IMR-90 (cell line): Measurements from ENCODE around the gene COL2A1. TPM values are rescaled to one million over a fixed set of nuclear protein-coding genes. Genes with fewer than 3 reads are reported as not detected.

Experiments used
- ATAC-seq: fragments of 200-7000 bp; cut with Tn5 transposase; 2 replicates; pipeline ENCODE4 v1.9.1; 2020; ENCODE audit warnings: low read depth, mild to moderate bottlenecking, moderate library complexity
- BruUV-seq: library from RNA; stranded (reverse); fragments of 400-500 nt; replicated peaks from 2 replicates; lab custom pipeline; 2021; lab: Mats Ljungman, UMichigan
- CTCF ChIA-PET: fragments of 300-600 bp; formaldehyde crosslinking; extraction: SDS; loops from one replicate; lab custom pipeline; 2021; ENCODE audit warnings: antibody characterized with exemption; lab: Yijun Ruan, JAX
- POLR2A ChIA-PET: fragments of 300-600 bp; sonication (Branson Sonifier 250); formaldehyde crosslinking; loops from one replicate; lab custom pipeline; 2022; ENCODE audit warnings: antibody characterized with exemption; ENCODE audit not compliant: unreplicated experiment; lab: Charles Lee
- DNase-seq: peaks from one replicate; pipeline ENCODE4 v3.0.0; 2013
- H2AFZ ChIP-seq: replicated peaks from 2 replicates; pipeline ENCODE3; 2013; ENCODE audit warnings: low read length, mild to moderate bottlenecking; ENCODE audit not compliant: poor library complexity
- H2AK5ac ChIP-seq: 2 replicates; pipeline ENCODE4 v1.6.1; 2013; ENCODE audit warnings: low read depth, low read length, inconsistent platforms
- H2AK9ac ChIP-seq: replicated peaks from 2 replicates; pipeline ENCODE3; 2013; ENCODE audit warnings: mild to moderate bottlenecking, low read depth, low read length, moderate library complexity; ENCODE audit not compliant: poor library complexity
- H2BK120ac ChIP-seq: 2 replicates; pipeline ENCODE4 v1.6.1; 2013; ENCODE audit warnings: low read depth, low read length, inconsistent platforms
- H2BK15ac ChIP-seq: 3 replicates; pipeline ENCODE4 v1.6.1; 2013; ENCODE audit warnings: low read depth, low read length, inconsistent platforms
- H2BK20ac ChIP-seq: 2 replicates; pipeline ENCODE4 v1.6.1; 2013; ENCODE audit warnings: low read depth, mild to moderate bottlenecking, inconsistent platforms, low read length, moderate library complexity
- H2BK5ac ChIP-seq: 2 replicates; pipeline ENCODE4 v1.6.1; 2013; ENCODE audit warnings: mild to moderate bottlenecking, low read depth, low read length, inconsistent platforms; ENCODE audit not compliant: poor library complexity, severe bottlenecking
- H3K14ac ChIP-seq: replicated peaks from 2 replicates; pipeline ENCODE4 v1.6.1; 2013; ENCODE audit warnings: low read depth, low read length, inconsistent platforms
- H3K18ac ChIP-seq: 2 replicates; pipeline ENCODE4 v1.6.1; 2013; ENCODE audit warnings: low read depth, low read length, control low read depth
- H3K23ac ChIP-seq: 2 replicates; pipeline ENCODE4 v1.6.1; 2013; ENCODE audit warnings: low read depth, low read length, inconsistent platforms
- H3K27ac ChIP-seq: 2 replicates; pipeline ENCODE4 v1.5.1; 2013; ENCODE audit warnings: mild to moderate bottlenecking, control low read depth, low read length; ENCODE audit not compliant: insufficient read depth
- H3K27me3 ChIP-seq: 2 replicates; pipeline ENCODE4 v1.6.1; 2013; ENCODE audit warnings: low read length; ENCODE audit not compliant: control insufficient read depth, insufficient read depth
- H3K36me3 ChIP-seq: 2 replicates; pipeline ENCODE4 v1.6.1; 2013; ENCODE audit warnings: low read length, mixed read lengths; ENCODE audit not compliant: control insufficient read depth, insufficient read depth
- H3K4ac ChIP-seq: 2 replicates; pipeline ENCODE4 v1.6.1; 2013; ENCODE audit warnings: low read depth, low read length, inconsistent platforms
- H3K4me1 ChIP-seq: 2 replicates; pipeline ENCODE4 v1.6.1; 2013; ENCODE audit warnings: low read length, mixed read lengths; ENCODE audit not compliant: control insufficient read depth, insufficient read depth
- H3K4me2 ChIP-seq: 2 replicates; pipeline ENCODE4 v1.6.1; 2013; ENCODE audit warnings: low read depth, mild to moderate bottlenecking, control low read depth, low read length, moderate library complexity
- H3K4me3 ChIP-seq: 2 replicates; pipeline ENCODE4 v1.5.1; 2013; ENCODE audit warnings: low read depth, mild to moderate bottlenecking, control low read depth, low read length, moderate library complexity; ENCODE audit not compliant: insufficient read depth
- H3K56ac ChIP-seq: 2 replicates; pipeline ENCODE4 v1.6.1; 2013; ENCODE audit warnings: low read length, inconsistent platforms; ENCODE audit not compliant: insufficient read depth; ENCODE audit errors: extremely low read depth
- H3K79me1 ChIP-seq, 2 experiments: 2 replicates each; pipeline ENCODE4 v1.6.1; 2013; ENCODE audit warnings: low read length in 2 of 2, inconsistent platforms in 1 of 2, low read depth in 1 of 2
- H3K9ac ChIP-seq: 2 replicates; pipeline ENCODE4 v1.6.1; 2013; ENCODE audit warnings: low read depth, low read length, control low read depth
- H3K9me1 ChIP-seq: 2 replicates; pipeline ENCODE4 v1.6.1; 2013; ENCODE audit warnings: low read length, inconsistent platforms; ENCODE audit not compliant: insufficient read depth
- H3K9me3 ChIP-seq: 2 replicates; pipeline ENCODE4 v1.6.1; 2013; ENCODE audit warnings: low read length; ENCODE audit not compliant: control insufficient read depth, insufficient read depth
- H4K20me1 ChIP-seq: 2 replicates; pipeline ENCODE4 v1.6.1; 2013; ENCODE audit warnings: low read length, inconsistent platforms; ENCODE audit not compliant: insufficient read depth
- H4K5ac ChIP-seq: 2 replicates; pipeline ENCODE4 v1.6.1; 2013; ENCODE audit warnings: mild to moderate bottlenecking, low read depth, low read length, control low read depth
- H4K8ac ChIP-seq, 2 experiments: 2 replicates each; pipeline ENCODE4 v1.6.1; 2013; ENCODE audit warnings: low read depth in 2 of 2, low read length in 2 of 2, control low read depth in 1 of 2, inconsistent platforms in 1 of 2
- H4K91ac ChIP-seq: 2 replicates; pipeline ENCODE4 v1.6.1; 2013; ENCODE audit warnings: low read depth, low read length, inconsistent platforms; ENCODE audit not compliant: insufficient read depth
- CEBPB ChIP-seq: IDR thresholded peaks from 2 replicates; pipeline ENCODE4 v1.6.1; 2012; ENCODE audit warnings: low read depth, low read length, improper control_type of control experiment
- CHD1 ChIP-seq: IDR thresholded peaks from 2 replicates; pipeline ENCODE4 v1.6.1; 2012; ENCODE audit warnings: low read depth, low read length, improper control_type of control experiment
- CTCF ChIP-seq: conservative IDR thresholded peaks from 2 replicates; pipeline ENCODE4 v1.5.1; 2012; ENCODE audit warnings: mild to moderate bottlenecking, low read depth, low read length, improper control_type of control experiment
- MAFK ChIP-seq: IDR thresholded peaks from 2 replicates; pipeline ENCODE4 v1.6.1; 2012; ENCODE audit warnings: low read depth, low read length, improper control_type of control experiment
- MAZ ChIP-seq: IDR thresholded peaks from 2 replicates; pipeline ENCODE4 v1.6.1; 2012; ENCODE audit warnings: low read depth, mild to moderate bottlenecking, low read length, improper control_type of control experiment, moderate library complexity, borderline replicate concordance
- MXI1 ChIP-seq: IDR thresholded peaks from 2 replicates; pipeline ENCODE4 v1.6.1; 2012; ENCODE audit warnings: low read depth, mild to moderate bottlenecking, low read length, moderate library complexity, borderline replicate concordance
- RFX5 ChIP-seq: IDR thresholded peaks from 2 replicates; pipeline ENCODE4 v1.8.0; 2012; ENCODE audit warnings: low read depth, mild to moderate bottlenecking, low read length, moderate library complexity
- WGBS, 2 experiments: methylation state at CpG; one replicate each; pipeline versions ENCODE4 v1.1.5 to v1.1.7; 2013; ENCODE audit warnings: missing lambda C conversion rate in 2 of 2; ENCODE audit not compliant: insufficient read length in 1 of 2; ENCODE audit errors: extremely low coverage in 2 of 2; 5-methylcytosine and 5-hydroxymethylcytosine counted together
- dilution Hi-C: fragments of 300-500 bp; cut with HindIII; formaldehyde crosslinking; loops from one replicate; pipeline ENCODE4 v1.14.3; 2018; ENCODE audit warnings: low sequenced_read_pairs; ENCODE audit not compliant: unreplicated experiment
- in situ Hi-C: fragments of 300-500 bp; cut with MboI; formaldehyde crosslinking; loops from 3 replicates; pipeline ENCODE4 v1.14.3; 2019; ENCODE audit warnings: low sequenced_read_pairs, inconsistent platforms, mixed read lengths
- intact Hi-C: fragments of 100-400 bp; cut with micrococcal nuclease; formaldehyde crosslinking; loops from 2 replicates; pipeline ENCODE4 v1.10.0; 2022
- polyA plus RNA-seq, 3 experiments: library from polyadenylated mRNA; depleted of rRNA; stranded (reverse); fragments of >200 nt; gene quantifications; 2 replicates each; pipeline ENCODE4 v1.2.3, GENCODE V29; 2012; ENCODE audit warnings: low replicate concordance in 1 of 3
- total RNA-seq: library from RNA; depleted of rRNA; stranded (reverse); fragments of >200 nt; gene quantifications from 2 replicates; pipeline ENCODE4 v1.2.3, GENCODE V29; 2012
- TF ChIP-seq, protein P1 (sequence below): fragments of 150-350 bp; IDR thresholded peaks from 2 replicates; pipeline ENCODE4 v1.6.1; 2017; ENCODE audit warnings: mild to moderate bottlenecking, antibody characterized with exemption, low read length, low read depth

COL2A1 gene
- total and polyA plus RNA-seq, 2 of the 4 experiments (the other 2 are of a cell fraction) = 0.05 TPM; not detected in 1

- POLR2A ChIA-PET = no interaction called here
- no peak overlapping the region for H3K56ac ChIP-seq
- no peak overlapping the region for H2BK120ac ChIP-seq
Measured at GRCh38 chr12:47954467-47955045, 49.7 kb downstream of the COL2A1 start.

More at GRCh38 chr12:47954467-47955045, 49.7 kb downstream of the COL2A1 start:
- Histone ChIP-seq H3K18ac (no peak overlapping the region), H2AK5ac (no peak overlapping the region), H3K79me1 (no peaks in the 10 kb centered on the region), H2AFZ (no peak overlapping the region), H4K91ac (no peak overlapping the region), H3K4me3 (no peak overlapping the region), H3K27ac (no peak overlapping the region), H2AK9ac (no peak overlapping the region), H3K36me3 (no peaks in the 10 kb centered on the region), H2BK20ac (no peak overlapping the region), H3K23ac (no peak overlapping the region), H4K20me1 (no peaks in the 10 kb centered on the region), H2BK5ac (no peak overlapping the region), H3K14ac (no peak overlapping the region), H3K4me1 (no peaks in the 10 kb centered on the region), H3K4ac (no peak overlapping the region), H3K9me3 (peaks cover 9% of the 10 kb centered on the region; the same call in 1 of the 2 replicates), H3K9ac (no peak overlapping the region), H4K8ac (no peak overlapping the region), H3K4me2 (no peak overlapping the region), H2BK15ac (no peak overlapping the region), H3K27me3 (peaks cover 28% of the 10 kb centered on the region), H4K5ac (no peak overlapping the region), H3K9me1 (no peaks in the 10 kb centered on the region; the same call in 1 of the 2 replicates)
- WGBS, 2 experiments = 72% methylated on average over 2 of the region's 4 CpGs; no CpG with 5 or more reads in 1 of the 2 experiments
- intact Hi-C loops = no loop called here
- ATAC-seq = no peak
- BruUV-seq = no TSS peak
- DNase-seq = no peak
- in situ Hi-C loops = no loop called here
- TF ChIP-seq CTCF (no peak), RFX5 (no peak), CEBPB (no peak), MAZ (no peak), MXI1 (no peak), CHD1 (no peak), MAFK (no peak)
- TF ChIP-seq, protein P1, sequence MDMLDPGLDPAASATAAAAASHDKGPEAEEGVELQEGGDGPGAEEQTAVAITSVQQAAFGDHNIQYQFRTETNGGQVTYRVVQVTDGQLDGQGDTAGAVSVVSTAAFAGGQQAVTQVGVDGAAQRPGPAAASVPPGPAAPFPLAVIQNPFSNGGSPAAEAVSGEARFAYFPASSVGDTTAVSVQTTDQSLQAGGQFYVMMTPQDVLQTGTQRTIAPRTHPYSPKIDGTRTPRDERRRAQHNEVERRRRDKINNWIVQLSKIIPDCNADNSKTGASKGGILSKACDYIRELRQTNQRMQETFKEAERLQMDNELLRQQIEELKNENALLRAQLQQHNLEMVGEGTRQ = no peak
- dilution Hi-C loops = no loop called here
- CTCF ChIA-PET = no interaction called here
